ENCODE results near the gene LRRC4B. TPM values are rescaled to one million over a fixed set of nuclear protein-coding genes. Genes with fewer than 3 reads are reported as not detected.

LRRC4B gene
- total RNA-seq, 1 experiment from 2014 or later: not detected

GRCh38 chr19:50520822-50521465 is 47.3 kb downstream of the LRRC4B start:
- TF ChIP-seq CTCF (IDR thresholded peaks at IDR 0.05; ENCODE audit: unreplicated experiment): no peak
- H3K4me1 Mint-ChIP-seq (ENCODE audit: low read depth, unreplicated experiment): no peaks in the 10 kb centered on the region
- no peak for DNase-seq
- no peak overlapping the region for H3K4me3 Mint-ChIP-seq (ENCODE audit: low read depth, unreplicated experiment)
- CTCF ChIA-PET: interaction anchor here (0.6 to 1.7 kb wide), 2 partner anchors 17 to 493 kb away, joined by 3 read pairs; no protein-coding TSS in a partner anchor
- H3K36me3 Mint-ChIP-seq (ENCODE audit: insufficient read depth, unreplicated experiment): peaks cover 2% of the 10 kb centered on the region
- intact Hi-C loops (cut with micrococcal nuclease; ENCODE audit: unreplicated experiment): no loop called here
- H3K27me3 Mint-ChIP-seq (ENCODE audit: unreplicated experiment): peaks cover 15% of the 10 kb centered on the region
- H3K27ac Mint-ChIP-seq (ENCODE audit: unreplicated experiment): no peak overlapping the region
- H3K9me3 Mint-ChIP-seq (ENCODE audit: low read depth, unreplicated experiment): no peaks in the 10 kb centered on the region
- BruUV-seq (replicated peaks): no TSS peak

- DNase-seq: no peak
- H3K27ac Mint-ChIP-seq (ENCODE audit: unreplicated experiment): no peak overlapping the region
- H3K36me3 Mint-ChIP-seq (ENCODE audit: insufficient read depth, unreplicated experiment): peaks cover 12% of the 10 kb centered on the region
- intact Hi-C loops (cut with micrococcal nuclease; ENCODE audit: unreplicated experiment): no loop called here
- peaks cover 27% of the 10 kb centered on the region for H3K27me3 Mint-ChIP-seq (ENCODE audit: unreplicated experiment)
- H3K4me1 Mint-ChIP-seq (ENCODE audit: low read depth, unreplicated experiment): no peaks in the 10 kb centered on the region
- no TSS peak for BruUV-seq (replicated peaks)
- CTCF ChIA-PET: interaction anchor here (1.4 kb wide), 1 partner anchor 19 kb away, joined by 4 read pairs; no protein-coding TSS in a partner anchor
- H3K9me3 Mint-ChIP-seq (ENCODE audit: low read depth, unreplicated experiment): no peaks in the 10 kb centered on the region
- no peak overlapping the region for H3K4me3 Mint-ChIP-seq (ENCODE audit: low read depth, unreplicated experiment)
- no peak for TF ChIP-seq CTCF (IDR thresholded peaks at IDR 0.05; ENCODE audit: unreplicated experiment)
Observed at GRCh38 chr19:50519006-50519575, 49.1 kb downstream of the LRRC4B start.

DNA sequence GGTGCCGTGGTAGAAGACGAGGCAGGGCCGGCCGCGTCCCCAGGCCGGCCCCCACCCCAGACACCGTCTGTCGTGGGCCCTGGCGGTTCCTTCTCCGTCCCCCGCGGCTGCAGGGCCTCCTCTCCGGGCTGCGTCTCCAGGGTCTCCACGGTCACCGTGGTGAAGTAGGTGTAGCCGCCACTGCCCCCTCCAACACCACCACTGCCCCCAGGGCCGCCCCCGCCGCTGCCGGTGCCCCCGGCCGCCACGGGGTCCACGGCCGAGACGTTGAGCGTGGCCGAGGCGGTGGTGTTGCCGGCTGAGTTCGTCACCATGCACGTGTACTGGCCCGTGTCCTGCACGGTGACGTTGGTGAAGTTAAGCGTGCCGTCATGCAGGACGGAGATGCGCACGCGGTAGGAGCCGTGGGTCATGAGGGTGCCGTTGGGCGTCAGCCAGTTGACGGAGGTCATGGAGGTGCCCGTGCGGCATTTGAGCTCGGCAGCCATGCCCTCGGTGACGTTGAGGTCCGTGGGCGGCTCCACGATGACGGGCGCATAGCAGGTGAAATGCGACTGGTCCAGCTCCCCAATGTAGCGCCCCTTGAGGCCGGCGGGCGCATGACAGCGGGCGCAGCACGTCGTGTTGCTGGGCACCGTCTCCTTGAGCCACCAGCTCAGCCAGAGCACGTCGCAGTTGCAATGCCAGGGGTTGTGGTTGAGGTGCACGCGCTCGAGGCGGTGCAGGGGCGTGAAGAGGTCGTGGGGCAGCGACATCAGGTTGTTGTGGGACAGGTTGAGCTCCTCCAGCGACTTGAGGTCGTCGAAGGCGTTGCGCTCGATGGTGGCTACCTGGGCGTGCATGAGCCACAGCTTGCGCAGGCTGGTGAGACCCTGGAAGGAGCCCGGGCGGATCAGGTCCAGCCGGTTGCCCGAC is 49.9 kb downstream of the LRRC4B start:
- peaks cover 35% of the 10 kb centered on the region for H3K27me3 Mint-ChIP-seq (ENCODE audit: unreplicated experiment)
- no peak overlapping the region for H3K27ac Mint-ChIP-seq (ENCODE audit: unreplicated experiment)

More for the DNA sequence above, 49.9 kb downstream of the LRRC4B start:
- DNase-seq: no peak
- Mint-ChIP-seq H3K4me3 (ENCODE audit: low read depth, unreplicated experiment) (no peak overlapping the region), H3K36me3 (ENCODE audit: insufficient read depth, unreplicated experiment) (peaks cover 18% of the 10 kb centered on the region), H3K9me3 (ENCODE audit: low read depth, unreplicated experiment) (no peaks in the 10 kb centered on the region), H3K4me1 (ENCODE audit: low read depth, unreplicated experiment) (no peaks in the 10 kb centered on the region)
- CTCF ChIA-PET: interaction anchor here (1.4 kb wide), 1 partner anchor 20 kb away, joined by 4 read pairs; no protein-coding TSS in a partner anchor
- intact Hi-C loops (cut with micrococcal nuclease; ENCODE audit: unreplicated experiment): no loop called here
- no TSS peak for BruUV-seq (replicated peaks)
- TF ChIP-seq CTCF (IDR thresholded peaks at IDR 0.05; ENCODE audit: unreplicated experiment): no peak

Measured in Calu3 (cell line).